Measurements from ENCODE around the gene KHSRP. TPM values are rescaled to one million over a fixed set of nuclear protein-coding genes. Genes with fewer than 3 reads are reported as not detected.

Gene KHSRP, protein sequence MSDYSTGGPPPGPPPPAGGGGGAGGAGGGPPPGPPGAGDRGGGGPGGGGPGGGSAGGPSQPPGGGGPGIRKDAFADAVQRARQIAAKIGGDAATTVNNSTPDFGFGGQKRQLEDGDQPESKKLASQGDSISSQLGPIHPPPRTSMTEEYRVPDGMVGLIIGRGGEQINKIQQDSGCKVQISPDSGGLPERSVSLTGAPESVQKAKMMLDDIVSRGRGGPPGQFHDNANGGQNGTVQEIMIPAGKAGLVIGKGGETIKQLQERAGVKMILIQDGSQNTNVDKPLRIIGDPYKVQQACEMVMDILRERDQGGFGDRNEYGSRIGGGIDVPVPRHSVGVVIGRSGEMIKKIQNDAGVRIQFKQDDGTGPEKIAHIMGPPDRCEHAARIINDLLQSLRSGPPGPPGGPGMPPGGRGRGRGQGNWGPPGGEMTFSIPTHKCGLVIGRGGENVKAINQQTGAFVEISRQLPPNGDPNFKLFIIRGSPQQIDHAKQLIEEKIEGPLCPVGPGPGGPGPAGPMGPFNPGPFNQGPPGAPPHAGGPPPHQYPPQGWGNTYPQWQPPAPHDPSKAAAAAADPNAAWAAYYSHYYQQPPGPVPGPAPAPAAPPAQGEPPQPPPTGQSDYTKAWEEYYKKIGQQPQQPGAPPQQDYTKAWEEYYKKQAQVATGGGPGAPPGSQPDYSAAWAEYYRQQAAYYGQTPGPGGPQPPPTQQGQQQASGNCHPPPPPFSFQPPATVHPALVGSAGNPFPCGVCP
- total RNA-seq = 182 to 191 TPM (median 187 TPM) in 3 replicates
- long read RNA-seq, partial matches to known transcripts = 3 of 13 reads
- long read RNA-seq, other reads (novel, unspliced or antisense) = 8 of 13 reads

DNA sequence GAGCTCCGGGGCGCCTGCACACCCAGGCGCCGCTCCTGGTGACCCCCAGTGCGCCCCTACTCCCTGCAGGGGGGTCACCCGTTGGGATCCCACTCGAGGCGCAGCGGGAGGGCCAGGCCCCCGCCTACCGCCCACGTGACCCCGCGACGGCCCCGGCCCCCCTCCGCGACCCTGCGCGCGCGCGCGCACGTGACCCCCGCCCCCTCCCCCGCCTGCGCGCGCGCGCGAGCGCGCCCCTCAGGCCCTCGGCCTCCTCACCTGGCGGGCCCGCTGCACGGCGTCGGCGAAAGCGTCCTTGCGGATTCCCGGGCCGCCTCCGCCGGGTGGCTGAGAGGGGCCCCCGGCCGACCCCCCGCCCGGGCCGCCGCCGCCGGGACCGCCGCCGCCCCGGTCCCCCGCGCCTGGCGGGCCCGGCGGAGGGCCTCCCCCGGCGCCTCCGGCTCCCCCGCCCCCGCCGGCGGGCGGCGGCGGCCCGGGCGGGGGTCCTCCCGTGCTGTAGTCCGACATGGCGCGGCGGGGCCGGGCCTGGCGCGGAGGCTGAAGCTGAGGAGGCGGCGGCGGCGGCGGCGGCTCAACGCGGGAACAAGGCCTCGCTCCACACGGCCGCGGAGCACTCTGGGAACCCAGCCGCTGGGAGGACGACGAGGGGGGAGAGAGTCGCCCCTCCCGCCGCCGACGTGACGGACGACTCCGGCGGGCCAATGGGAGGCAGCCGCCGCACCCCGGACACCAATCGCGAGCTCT is at the start of gene KHSRP:
TSS of gene KHSRP (minus strand) at position 617 of the 744 bp plus-strand sequence. CDS start at position 507, 110 bp downstream.
- Mint-ChIP-seq H3K27ac (ENCODE audit: unreplicated experiment) (peak within 1 kb of the TSS; percentile 95), H3K4me1 (ENCODE audit: low read depth) (peaks cover 28% of the 10 kb centered on the region), H3K4me3 (ENCODE audit: unreplicated experiment) (peak within 1 kb of the TSS; percentile 85), H3K27me3 (ENCODE audit: low read depth) (no peaks in the 10 kb centered on the region), H3K36me3 (ENCODE audit: low read depth) (peaks cover 6% of the 10 kb centered on the region), H3K9me3 (ENCODE audit: low read depth) (no peaks in the 10 kb centered on the region)
- no peak for DNase-seq (ENCODE audit: low spot score)
- TF ChIP-seq, protein P1, sequence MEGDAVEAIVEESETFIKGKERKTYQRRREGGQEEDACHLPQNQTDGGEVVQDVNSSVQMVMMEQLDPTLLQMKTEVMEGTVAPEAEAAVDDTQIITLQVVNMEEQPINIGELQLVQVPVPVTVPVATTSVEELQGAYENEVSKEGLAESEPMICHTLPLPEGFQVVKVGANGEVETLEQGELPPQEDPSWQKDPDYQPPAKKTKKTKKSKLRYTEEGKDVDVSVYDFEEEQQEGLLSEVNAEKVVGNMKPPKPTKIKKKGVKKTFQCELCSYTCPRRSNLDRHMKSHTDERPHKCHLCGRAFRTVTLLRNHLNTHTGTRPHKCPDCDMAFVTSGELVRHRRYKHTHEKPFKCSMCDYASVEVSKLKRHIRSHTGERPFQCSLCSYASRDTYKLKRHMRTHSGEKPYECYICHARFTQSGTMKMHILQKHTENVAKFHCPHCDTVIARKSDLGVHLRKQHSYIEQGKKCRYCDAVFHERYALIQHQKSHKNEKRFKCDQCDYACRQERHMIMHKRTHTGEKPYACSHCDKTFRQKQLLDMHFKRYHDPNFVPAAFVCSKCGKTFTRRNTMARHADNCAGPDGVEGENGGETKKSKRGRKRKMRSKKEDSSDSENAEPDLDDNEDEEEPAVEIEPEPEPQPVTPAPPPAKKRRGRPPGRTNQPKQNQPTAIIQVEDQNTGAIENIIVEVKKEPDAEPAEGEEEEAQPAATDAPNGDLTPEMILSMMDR (IDR thresholded peaks at IDR 0.05) = no peak

DNA sequence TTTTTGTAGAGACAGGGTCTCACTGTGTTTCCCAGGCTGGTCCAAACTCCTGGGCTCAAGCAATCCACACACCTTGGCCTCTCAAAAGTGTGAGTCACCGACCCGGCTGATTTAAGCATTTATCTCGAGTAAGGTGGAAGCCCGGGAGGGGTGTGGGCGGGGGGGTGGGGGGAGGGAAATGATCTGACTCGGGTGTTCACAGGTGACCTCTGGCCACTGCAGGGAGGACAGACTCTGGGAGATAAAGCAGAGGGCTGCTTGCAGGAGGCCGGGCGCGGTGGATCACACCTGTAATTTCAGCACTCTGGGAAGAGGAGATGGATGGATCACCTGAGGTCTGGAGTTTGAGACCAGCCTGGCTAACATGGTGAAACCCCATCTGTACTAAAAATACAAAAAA is 49.0 kb upstream of the KHSRP start:
- no peak overlapping the region for H3K27ac Mint-ChIP-seq (ENCODE audit: unreplicated experiment)
- H3K4me1 Mint-ChIP-seq (ENCODE audit: low read depth) = peaks cover 6% of the 10 kb centered on the region
- TF ChIP-seq, protein P1 (IDR thresholded peaks at IDR 0.05) = no peak
- peaks cover 27% of the 10 kb centered on the region for H3K27me3 Mint-ChIP-seq (ENCODE audit: low read depth)
- H3K4me3 Mint-ChIP-seq (ENCODE audit: unreplicated experiment) = no peak overlapping the region
- DNase-seq (ENCODE audit: low spot score) = no peak
- no peaks in the 10 kb centered on the region for H3K36me3 Mint-ChIP-seq (ENCODE audit: low read depth)
- H3K9me3 Mint-ChIP-seq (ENCODE audit: low read depth) = no peaks in the 10 kb centered on the region

DNA sequence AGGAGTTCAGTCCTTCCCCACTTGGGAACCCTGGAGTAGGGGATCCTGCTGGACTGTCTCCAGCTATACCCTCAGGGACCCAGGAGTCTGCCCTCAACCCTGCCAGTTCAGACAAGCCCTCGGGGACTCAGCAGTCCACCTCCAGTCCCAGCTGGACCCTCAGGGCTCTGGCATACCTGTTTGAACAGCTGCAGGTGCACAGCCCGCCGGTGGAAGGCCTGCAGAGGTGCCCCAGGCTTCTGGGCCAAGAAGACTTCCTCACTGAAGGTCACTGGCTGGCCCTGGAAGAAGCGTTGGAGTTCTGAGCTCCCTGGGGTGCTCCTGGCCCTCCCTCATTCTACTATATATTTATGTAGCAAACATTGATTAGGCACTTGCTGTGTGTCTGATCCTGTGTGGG is 48.1 kb upstream of the KHSRP start:
- H3K27me3 Mint-ChIP-seq (ENCODE audit: low read depth) = peaks cover 35% of the 10 kb centered on the region
- TF ChIP-seq, protein P1 (IDR thresholded peaks at IDR 0.05) = no peak

DNA sequence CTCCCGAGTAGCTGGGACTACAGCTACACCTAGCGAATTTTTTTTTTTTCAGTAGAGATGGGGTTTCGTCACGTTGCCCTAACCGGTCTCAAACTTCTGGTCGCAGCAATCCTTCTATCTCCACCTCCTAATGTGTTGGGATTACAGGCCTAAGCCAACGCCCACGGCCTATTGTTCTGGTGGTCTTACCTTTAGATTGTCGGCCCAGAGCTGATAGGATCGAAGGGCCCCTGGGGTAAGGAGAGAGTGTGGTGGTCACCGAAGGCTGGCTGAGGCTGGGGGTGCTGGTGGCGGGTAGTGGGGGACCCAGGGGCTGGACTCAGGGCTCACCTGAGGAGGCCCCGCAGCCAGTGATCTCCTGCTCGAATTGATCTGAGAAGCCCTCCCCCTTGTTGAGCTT is 46.5 kb upstream of the KHSRP start:
- no peak overlapping the region for H3K27ac Mint-ChIP-seq (ENCODE audit: unreplicated experiment)
- no peak overlapping the region for H3K4me3 Mint-ChIP-seq (ENCODE audit: unreplicated experiment)
- H3K27me3 Mint-ChIP-seq (ENCODE audit: low read depth) = peaks cover 45% of the 10 kb centered on the region
- H3K36me3 Mint-ChIP-seq (ENCODE audit: low read depth) = no peaks in the 10 kb centered on the region
- no peaks in the 10 kb centered on the region for H3K9me3 Mint-ChIP-seq (ENCODE audit: low read depth)
- TF ChIP-seq, protein P1 (IDR thresholded peaks at IDR 0.05) = no peak
- H3K4me1 Mint-ChIP-seq (ENCODE audit: low read depth) = peaks cover 2% of the 10 kb centered on the region
- no peak for DNase-seq (ENCODE audit: low spot score)

More for the DNA sequence above, 48.1 kb upstream of the KHSRP start:
- no peak for DNase-seq (ENCODE audit: low spot score)
- Mint-ChIP-seq H3K36me3 (ENCODE audit: low read depth) (no peaks in the 10 kb centered on the region), H3K4me1 (ENCODE audit: low read depth) (peaks cover 6% of the 10 kb centered on the region), H3K9me3 (ENCODE audit: low read depth) (no peaks in the 10 kb centered on the region), H3K27ac (ENCODE audit: unreplicated experiment) (no peak overlapping the region), H3K4me3 (ENCODE audit: unreplicated experiment) (no peak overlapping the region)

DNA sequence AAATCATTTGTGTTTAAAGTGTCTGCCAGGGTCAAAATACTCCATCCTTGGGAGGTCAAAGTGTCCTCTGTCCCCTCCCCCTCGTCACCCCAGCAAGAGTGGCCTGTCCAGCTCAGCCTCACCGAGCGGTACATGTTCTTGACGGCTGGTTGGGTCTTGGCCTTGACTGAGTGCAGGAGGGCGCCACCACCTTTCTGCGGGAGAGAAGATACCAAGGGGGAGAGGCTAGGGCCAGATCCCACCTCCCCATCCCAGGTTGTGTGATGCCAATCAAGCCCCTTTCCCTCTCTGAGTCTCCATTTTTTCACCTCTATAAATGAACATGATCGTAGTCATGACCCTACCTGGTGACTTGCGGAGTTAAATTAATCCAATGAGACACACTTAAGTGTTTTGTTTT is 45.6 kb upstream of the KHSRP start:
- no peaks in the 10 kb centered on the region for H3K9me3 Mint-ChIP-seq (ENCODE audit: low read depth)
- H3K36me3 Mint-ChIP-seq (ENCODE audit: low read depth) = no peaks in the 10 kb centered on the region
- peaks cover 50% of the 10 kb centered on the region for H3K27me3 Mint-ChIP-seq (ENCODE audit: low read depth)
- H3K4me3 Mint-ChIP-seq (ENCODE audit: unreplicated experiment) = no peak overlapping the region
- TF ChIP-seq, protein P1 (IDR thresholded peaks at IDR 0.05) = no peak
- DNase-seq (ENCODE audit: low spot score) = no peak
- no peaks in the 10 kb centered on the region for H3K4me1 Mint-ChIP-seq (ENCODE audit: low read depth)
- H3K27ac Mint-ChIP-seq (ENCODE audit: unreplicated experiment) = no peak overlapping the region
